Activated CD4-positive, alpha-beta T cell treated with anti-CD3 and anti-CD28 coated beads, Interleukin-2, amount 50 U/mL, for 24 hours (primary cell): Measurements from ENCODE around the gene ATG4A.

Experiments
- DNase-seq, 2 donors: peaks; one replicate each; pipeline ENCODE4 v3.0.0-alpha.2; 2020; ENCODE audit warnings: low read depth in 1 of 2, low spot score in 1 of 2

The ATG4A gene, protein sequence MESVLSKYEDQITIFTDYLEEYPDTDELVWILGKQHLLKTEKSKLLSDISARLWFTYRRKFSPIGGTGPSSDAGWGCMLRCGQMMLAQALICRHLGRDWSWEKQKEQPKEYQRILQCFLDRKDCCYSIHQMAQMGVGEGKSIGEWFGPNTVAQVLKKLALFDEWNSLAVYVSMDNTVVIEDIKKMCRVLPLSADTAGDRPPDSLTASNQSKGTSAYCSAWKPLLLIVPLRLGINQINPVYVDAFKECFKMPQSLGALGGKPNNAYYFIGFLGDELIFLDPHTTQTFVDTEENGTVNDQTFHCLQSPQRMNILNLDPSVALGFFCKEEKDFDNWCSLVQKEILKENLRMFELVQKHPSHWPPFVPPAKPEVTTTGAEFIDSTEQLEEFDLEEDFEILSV

DNA sequence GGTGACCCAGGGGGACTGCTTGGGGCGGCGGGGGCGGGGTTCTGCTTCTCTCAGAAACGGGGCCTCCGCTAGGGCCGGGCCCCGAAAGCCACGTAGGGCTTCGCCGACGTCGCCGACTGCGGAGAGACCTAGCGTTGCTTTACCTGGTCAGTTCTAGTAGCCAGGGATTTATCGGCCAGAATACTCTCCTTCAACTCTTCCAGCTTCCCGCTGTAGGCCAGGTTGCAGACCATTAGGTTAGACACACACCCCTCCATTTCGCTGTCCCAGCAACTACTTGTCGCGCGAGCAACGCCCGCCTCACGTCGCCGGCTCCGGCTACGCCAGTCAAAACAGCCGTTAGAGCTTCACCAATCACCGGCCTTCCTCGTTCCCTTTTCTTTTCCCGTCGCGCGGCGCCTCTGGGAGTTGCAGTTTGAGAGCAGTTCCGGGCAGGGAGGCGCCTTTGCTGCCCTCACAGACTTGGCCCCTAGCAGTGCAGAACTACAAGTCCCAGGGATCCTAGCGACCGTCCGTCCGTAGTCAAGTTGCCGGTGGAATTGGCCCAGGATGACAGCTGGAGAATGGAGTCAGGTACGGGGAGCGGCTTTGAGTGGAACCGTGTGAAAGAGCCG, at the start of gene ATG4A, which contains the start of gene PSMD10:
Gene ATG4A, plus strand, starts transcription at position 515 of the 614 bp plus-strand sequence. Its CDS starts 49 bp downstream, at position 564.
Gene PSMD10, minus strand, starts transcription at position 279 of the 614 bp plus-strand sequence. Its CDS starts 22 bp downstream, at position 257.
- DNase-seq, result peak; percentile 71 to 83

DNA sequence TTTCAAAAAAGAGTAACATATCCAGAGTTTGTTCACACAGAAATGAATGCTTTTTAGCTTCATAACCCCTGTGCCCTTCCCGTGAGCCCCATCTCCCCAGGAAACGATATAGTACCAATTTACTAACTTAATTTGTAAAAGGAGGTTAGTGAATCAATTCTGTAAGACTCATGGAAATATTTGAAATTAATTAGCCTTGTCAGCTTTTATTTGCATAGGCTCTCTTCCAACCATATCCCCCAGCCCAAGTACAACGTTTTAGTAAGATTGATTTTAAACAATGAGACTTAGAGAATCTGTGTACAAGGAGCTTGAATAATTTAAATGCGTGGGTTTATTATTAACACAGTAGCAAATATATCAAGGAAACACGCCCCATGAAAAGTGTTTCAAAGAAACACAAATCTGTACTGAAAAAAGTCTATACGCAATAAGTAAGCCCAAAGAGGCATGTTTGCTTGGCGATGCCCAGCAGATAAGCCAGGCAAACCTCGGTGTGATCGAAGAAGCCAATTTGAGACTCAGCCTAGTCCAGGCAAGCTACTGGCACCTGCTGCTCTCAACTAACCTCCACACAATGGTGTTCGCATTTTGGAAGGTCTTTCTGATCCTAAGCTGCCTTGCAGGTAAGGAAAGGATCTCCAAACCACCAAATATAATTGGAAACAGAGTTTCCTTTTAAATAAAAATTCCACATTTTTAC, 46.9 kb upstream of the ATG4A start, which contains the start of gene VSIG1:
Gene VSIG1, plus strand, starts transcription at position 512 of the 703 bp plus-strand sequence. Its CDS starts 66 bp downstream, at position 578.
- DNase-seq, result no peak

DNA sequence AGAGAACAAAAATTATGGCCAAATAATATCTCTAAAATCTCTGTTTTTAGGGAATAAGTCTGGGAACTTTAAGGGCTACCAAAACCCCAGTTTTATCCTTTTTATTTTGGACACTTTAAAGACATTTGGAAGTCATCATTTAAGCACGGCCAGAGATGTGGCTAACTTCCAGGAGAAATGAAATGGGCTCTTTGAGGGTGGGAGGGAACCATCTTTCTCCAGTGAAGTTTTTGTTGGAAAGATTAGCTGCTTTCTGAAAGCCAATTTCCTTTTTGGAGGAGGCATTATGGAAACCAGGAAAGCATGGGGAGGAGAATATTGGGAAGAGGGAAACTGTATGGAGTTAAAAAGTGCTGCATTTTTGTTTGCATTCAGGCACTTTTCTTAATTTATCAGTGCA, 41.9 kb upstream of the ATG4A start:
- DNase-seq, result no peak

DNA sequence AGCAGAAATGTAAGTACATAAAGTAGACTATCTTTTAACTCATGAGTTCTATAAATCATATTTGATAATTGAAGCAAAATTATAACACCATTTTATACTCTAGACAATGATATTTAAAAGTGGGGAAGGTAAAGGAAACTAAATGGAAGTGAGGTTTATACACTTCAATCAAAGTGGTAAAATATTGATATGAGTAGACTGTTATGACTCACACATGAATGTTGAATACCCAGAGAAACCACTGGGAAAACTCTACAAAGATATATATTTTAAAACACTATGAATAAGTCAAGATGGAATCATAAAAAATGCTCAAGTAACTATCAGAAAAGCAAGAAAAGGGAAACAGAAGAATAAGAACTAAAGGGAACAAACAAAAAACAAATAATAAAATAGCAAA, 38.4 kb upstream of the ATG4A start:
- no peak for DNase-seq

DNA sequence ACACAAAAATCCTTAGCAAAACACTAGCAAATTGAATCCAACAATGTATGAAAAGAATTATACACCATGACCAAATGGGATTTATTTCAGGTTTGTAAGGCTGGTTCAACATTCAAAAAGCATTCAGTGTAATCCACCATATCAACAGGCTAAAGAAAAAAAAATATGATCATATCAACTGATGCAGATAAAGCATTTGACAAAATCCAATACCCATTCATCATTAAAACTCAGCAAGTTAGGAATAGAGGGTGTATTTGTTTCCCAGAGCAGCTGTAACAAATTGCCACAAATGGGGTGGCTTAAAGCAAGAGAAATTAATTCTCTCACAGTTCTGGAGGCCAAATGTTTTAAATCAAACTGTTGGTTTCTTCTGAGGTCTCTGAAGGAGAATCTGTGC, 36.0 kb upstream of the ATG4A start:
- DNase-seq, result no peak

DNA sequence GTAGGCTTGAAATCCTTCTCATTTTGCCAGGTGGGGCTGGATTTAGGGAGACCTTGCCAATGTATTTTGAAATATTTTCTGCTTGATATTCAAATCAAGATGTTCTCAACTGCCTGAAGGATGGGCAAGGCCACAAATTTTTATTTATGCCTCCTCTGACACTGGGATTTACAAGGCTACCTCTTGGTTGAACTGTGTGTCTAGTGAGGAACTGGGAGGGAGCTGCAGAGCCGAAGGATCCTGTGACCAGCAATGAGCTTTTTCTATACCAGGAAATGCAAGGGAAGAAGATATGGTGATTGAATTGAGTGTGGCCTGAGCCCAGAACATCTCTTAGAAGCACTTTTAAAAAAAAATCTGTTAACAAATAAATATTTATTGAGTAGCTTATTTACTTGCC, 31.8 kb upstream of the ATG4A start:
- DNase-seq, result no peak

DNA sequence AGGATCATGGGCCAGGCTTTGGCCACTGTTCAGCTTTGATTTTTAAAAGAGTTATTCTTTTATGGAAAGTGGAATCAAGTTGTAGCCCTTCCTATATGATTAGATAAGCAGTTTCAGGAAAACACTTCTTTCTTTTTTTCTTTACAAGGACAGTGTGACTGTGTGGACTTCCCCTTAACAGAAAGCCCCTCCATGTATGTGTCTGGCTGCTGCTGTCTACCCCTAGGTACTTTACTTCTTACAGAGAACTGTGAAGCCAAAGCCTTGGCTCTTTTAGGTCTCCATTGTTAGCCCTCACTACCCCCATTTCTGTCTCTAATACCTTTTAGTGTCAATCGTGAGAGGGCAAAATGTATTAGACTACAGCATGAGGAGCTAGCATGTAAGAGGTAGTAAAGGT, 27.6 kb upstream of the ATG4A start:
- DNase-seq, result no peak

DNA sequence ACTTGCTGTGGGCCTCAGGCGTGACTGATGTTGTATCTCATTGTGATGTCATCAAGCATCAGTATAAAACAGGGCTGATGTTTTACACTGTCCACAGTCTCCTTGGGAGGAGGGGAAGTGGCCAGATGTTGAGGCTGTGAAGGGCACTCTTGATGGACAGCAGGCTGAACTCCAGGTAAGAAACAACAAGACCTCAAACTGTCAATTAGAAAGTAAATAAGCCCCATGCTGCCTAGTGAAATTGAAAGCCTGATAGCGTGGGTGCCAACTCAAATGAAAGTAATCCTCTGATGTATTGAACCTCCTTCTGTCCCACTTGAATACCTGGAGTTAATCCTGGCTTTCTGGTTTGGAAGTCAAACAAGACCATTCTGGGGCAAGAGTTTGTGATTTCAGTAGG, 27.0 kb upstream of the ATG4A start:
- no peak for DNase-seq

DNA sequence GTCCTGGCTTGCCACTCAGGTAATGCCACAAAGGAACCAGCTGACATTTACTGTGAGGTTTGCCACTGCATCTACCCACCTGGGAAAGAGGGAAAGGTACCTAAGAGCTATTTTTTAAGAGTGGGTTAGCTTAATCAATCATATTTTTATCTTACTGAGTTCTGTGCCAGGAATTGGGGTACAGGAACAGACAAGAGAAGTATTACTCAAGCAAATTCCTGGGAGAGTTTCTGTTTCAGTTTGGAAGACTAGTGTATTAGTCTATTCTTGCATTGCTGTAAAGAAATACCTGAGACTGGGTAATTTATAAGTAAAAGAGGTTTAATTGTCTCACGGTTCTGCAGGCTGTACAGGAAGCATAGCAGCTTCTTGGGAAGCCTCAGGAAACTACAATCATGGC, 23.5 kb upstream of the ATG4A start:
- DNase-seq, result no peak

DNA sequence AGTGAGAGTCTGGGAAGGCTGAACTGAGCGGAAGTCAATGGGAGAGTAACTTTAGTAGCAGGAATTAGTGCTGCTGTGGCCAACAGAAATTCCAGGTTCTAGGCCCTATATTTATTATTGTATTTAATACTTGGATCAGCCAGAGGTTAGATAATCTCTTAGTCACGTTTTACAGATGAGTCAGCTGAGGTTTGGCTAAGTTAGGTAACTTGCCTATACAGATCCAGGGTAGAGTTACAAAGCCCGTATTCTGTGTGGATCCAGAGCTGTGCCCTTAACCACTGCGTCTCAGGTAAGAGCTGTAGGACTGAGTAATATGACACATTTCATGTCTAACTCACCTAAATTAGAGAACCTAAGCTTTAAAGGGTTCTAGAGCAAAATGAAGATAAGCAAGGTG, 20.7 kb upstream of the ATG4A start:
- no peak for DNase-seq

DNA sequence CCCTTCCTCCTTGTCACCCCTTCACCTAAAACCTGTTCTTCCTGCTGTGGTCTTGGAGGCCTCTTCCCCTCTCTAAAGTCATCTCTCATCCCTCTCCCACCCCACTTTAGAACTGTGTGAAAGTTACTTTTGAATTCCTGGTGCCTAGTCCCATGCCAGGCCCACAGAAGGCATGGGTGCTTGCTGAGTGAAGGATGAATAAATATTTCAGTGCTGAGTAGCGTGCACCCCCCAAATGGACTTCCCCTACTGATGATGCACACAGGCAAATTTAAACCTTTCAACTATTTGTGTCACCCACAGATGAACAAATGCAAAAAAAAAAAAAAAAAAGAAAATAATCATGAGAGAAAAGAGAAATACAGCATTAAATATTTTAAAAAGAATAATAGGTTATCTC, 20.0 kb upstream of the ATG4A start:
- DNase-seq, result no peak

DNA sequence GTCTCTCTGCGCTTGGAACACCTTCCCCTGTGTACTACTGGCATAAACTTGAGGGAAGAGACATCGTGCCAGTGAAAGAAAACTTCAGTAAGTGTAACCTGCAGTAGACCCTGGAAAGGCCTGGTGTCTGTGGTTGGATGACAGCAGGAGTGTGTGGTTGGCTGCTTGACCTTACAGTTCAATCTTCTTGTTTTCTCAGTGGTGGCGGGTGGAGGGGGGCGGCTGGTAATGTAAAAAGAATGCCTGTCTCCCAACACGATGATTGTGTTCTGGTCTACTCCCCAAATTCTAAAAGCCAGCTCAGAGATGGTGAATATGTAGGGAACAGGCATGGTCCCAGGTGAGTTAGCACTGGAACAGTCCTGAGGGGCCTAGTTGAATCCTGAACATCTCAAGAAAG, 18.8 kb upstream of the ATG4A start:
- no peak for DNase-seq

DNA sequence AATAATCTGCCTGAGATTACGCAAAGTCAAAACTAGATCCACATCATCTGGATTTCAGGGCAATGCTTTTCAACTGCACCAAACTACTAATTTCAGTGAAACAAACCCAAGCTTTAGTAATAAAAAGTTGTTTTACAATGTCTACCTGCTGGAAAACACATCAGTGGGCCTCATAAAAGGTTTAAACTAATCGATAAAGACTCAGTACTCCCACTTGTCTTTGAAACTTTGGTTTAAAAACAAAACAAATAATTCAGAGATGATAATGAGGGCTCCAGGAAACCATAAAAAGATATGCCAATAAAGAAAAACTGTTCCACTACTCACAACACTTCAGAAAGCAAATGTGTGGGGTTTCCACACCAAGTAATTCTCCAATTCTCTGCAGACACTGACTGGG, 10.5 kb upstream of the ATG4A start:
- DNase-seq, result no peak

DNA sequence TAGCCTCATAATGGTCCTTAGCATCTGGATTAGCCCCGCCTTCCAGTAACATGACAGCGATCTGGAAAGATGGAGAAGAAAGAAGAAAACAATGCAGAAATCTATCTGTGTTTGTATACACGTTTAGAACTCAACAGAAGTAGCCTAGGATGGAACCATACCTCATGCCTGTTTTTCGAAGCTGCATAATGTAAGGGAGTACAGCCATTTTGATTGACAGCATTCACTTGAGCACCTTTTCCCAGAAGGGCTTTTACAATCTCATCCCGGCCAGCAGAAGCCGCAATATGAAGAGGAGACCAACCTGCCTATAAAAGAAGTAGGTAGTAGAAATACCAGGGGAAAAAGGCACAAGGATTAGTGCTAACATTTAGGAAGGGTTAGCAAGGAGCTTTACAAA, 3.8 kb upstream of the ATG4A start:
- no peak for DNase-seq

DNA sequence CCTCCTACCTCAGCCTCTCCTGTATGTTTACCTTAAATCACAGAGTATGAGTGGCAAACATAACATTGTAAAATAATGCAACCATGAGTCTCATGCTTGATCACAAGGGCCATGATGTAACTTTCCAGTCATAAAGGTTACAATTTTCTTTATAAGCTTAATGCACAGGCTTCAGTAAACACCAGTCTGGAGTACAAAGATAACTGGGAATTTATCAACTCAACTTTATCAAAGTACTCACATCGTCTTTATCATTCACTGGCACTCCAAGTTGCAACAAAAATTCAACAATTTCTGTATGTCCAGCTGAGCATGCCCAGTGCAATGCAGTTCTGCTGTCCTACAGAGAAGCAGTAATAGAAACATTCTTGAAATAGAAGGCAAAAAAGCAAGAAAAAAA, 3.1 kb upstream of the ATG4A start:
- DNase-seq, result no peak

DNA sequence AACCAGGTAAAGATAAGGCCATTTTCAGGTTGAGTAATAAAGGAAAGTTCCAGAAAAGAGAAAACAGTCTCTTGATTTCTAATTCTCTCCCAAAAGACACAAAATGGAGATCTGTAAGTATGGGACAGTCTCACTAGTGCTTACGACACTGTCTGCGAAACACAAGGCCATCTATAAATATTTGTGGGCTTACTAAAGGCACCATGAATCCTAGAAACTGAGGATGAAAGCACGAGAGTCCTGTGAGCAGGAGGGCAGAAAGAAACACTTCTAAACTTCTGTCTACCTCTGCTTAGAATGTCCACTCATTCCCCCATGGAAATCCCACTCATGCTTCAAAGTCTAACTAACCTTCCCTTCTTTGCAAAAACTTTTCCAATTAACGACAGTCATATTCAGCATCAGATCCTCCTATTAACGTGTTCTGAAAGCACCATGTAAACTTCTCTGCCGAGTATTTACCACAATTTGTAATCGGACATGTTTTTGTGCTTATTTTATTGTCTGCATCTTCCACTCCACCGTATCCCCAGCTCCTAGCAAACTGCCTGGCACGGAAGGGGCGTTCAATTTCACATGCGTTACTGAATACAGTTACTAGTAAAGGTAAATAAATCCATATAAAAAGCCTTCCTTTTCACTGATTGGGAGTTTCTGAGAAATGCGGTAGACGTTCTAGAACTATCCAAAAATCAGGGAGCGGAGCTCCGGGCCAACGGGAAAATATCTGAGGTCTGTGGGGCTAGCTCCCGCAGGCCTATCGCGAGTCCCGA, 901 bp upstream of the ATG4A start:
- no peak for DNase-seq

DNA sequence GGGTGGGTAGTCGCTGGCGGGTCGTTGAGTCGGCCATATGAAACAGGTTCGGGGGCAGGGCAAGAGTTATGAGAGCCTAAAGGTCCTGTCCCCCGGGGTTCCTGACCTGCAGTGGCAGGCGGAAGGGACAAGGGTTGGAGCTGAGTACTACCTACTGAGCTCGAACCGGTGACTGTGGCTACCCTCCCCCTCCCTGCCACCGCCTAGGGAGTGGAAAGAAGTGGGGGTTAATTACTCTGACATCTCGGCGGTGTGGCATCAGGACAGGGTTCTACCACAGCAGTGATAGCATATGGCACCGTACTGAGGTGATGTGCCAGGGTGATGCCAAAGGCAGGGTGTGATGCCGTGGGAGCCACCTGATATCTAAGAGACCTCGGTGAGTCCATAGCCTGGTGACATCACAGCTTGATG, 307 bp downstream of the ATG4A start:
- DNase-seq, result peak in 1 of 2 donors; percentile 17

DNA sequence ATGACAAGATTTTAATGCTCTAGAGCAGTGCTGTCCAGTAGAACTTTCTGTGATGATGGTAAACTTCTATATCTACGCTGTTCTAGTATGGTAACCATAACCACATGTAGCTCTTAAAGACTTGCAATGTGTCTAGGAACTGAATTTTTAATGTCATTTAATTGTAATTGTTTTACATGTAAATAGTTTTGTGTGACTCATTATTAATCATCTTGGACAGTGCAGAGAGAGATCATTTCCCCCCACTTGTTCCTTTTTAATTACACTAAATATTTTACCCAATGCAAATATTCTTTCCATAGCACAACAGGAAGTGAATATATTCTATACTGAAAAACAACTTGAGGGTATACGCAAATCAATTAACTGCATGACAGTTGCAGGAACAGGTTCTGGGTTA, 5.8 kb downstream of the ATG4A start:
- DNase-seq, result no peak

DNA sequence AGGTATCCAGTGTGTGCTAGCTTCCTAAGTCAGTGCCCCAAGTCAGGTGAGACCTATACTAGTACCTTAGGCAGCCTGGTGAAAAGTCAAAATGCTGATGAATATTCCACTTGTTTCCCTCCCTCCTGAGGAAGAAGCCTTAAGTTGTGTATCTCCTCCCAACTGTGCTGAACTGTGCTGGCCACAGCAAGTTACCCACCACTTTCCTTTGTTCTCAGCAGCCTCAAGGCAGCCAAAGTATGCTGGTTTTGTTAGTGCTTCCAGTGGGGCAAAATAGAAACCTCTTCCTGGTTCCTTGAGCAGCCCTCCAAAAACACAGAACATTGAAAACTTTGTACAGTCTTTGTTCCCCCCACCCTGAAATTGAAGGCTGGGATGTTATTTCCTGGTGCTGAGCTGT, 13.9 kb downstream of the ATG4A start:
- DNase-seq, result no peak

DNA sequence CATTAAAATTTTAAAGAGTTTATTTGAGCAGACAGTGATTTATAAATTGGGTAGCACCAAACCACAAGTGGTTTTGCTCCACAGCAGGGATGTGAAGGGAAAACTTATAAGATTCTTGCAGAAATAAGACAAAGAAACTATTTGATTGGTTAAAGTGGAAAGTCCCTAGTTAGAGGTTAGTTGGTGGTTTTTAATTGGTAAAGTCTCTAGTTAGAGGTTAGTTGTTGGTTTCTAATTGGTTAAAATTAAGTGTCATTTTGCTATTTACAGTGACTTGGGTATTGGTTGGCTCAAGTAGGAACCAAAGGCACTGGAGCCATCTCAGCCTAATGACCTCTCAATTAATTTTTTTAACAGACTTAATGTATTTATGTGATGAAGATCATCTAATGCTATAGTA, 23.0 kb downstream of the ATG4A start:
- DNase-seq, result no peak

DNA sequence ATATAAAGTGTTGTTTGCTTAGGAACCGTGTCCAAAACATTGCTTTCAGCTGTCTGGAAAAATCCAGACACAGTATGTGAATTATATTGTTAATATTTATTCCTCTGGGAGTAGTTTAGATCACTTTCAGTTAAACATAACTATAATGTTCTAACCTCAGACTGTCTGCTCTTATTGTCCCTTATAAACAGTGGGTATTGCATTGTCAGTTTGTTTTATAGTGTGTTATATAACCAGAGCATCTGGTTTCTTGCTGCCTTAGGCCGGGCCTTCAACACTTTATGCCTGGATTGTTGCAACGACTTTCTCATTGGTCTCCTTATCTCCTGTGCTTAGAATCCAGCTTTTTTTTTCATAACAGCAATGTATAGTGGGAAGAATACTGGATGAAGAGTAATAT, 26.4 kb downstream of the ATG4A start:
- DNase-seq, result no peak
